ENCODE data around the gene ADAMTS1.

The ADAMTS1 gene

DNA sequence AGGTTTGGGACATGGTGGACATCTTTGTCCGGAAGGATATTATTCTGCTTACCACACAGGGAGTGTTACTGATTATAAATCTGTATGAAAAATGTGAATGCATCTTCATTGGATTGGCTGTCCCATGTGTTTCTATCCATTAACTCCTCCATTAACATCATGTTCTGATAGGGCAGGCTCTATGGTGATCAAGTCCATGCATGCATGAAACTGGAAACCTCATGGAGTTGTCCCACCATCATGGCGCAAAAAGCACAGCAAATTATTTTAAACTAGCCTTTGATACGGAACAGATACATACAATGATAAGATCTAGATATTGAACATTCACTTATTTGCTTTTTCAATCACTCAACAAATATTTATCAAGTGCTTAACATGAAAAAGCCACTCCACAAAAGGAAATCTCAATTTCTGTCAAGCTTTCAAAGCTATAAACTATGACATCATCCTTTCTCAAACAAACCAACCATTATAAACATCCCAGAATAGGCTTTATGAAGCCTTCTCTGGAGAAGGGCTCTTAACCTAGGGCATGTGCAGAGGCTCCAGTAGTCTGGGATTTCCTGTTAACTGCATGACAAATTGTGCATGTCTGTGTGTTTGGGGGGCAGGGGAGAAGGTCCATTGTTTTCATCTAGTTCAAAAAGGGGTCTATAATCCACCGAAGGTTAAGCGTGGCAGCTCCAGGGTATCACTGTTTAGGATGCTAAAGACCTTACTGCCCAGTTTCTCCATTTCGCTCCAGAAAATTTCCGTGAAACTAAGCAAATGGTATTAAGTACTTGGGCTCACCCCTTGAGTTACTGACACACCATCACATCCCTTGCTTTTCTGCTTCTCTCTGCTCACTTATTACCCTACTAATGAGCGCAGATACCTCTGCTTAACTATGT lies 46.1 kb downstream of the ADAMTS1 start:
- TF ChIP-seq, protein P1, sequence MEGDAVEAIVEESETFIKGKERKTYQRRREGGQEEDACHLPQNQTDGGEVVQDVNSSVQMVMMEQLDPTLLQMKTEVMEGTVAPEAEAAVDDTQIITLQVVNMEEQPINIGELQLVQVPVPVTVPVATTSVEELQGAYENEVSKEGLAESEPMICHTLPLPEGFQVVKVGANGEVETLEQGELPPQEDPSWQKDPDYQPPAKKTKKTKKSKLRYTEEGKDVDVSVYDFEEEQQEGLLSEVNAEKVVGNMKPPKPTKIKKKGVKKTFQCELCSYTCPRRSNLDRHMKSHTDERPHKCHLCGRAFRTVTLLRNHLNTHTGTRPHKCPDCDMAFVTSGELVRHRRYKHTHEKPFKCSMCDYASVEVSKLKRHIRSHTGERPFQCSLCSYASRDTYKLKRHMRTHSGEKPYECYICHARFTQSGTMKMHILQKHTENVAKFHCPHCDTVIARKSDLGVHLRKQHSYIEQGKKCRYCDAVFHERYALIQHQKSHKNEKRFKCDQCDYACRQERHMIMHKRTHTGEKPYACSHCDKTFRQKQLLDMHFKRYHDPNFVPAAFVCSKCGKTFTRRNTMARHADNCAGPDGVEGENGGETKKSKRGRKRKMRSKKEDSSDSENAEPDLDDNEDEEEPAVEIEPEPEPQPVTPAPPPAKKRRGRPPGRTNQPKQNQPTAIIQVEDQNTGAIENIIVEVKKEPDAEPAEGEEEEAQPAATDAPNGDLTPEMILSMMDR (IDR thresholded peaks at IDR 0.05; ENCODE audit: insufficient read depth, missing control alignments): no peak
- DNase-seq (ENCODE audit: insufficient read length, low spot score) (no peak), FAIRE-seq (no peak)

DNA sequence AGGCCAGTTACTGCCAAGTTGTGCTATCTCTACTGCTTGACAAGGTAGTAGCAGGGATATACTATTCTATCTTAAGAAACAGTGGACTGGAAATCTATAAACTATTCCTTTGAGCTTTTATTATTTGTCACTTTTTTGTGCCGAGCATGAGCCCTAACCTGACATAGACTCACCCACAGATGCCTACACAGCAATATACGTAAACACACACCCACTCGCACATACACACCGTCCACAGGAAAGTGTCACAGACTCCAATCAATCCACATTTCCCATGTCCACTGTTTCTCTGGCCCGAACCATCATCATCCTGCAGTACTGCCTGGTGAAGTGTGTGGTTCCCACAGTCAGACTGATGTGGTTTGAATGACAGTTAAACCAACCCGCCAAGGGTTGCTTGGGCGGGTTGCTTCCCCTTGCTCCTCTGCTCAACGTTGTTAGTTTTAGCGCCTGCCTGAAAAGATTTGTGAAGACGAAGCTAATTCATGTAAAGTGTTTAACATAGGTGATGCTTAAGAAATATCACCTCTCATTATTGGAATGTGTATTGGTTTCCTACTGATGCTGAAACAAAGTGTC lies 47.2 kb downstream of the ADAMTS1 start:
- FAIRE-seq: no peak
- DNase-seq (ENCODE audit: insufficient read length, low spot score): no peak

DNA sequence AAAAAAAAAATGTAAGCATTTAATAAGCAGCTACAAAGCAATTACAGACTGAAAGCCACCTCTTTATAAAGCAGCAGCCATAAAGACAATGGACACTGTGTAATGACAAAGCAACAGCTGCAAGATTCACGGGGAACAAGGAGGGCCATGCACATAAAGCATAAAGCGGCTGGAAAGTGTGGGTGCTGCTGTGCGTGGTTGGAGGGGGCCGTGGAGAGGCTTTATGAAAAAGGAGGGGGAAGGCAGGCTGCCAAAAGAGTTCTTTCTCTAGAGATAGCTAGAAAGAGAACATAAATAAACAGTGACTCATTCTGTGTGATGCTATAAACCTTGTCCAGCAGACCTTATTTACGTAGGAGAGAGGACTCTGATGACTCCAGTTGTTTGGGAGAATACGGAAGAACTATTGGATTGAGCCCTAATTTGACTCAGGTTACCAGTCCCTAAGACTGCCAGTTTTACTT lies 49.3 kb downstream of the ADAMTS1 start:
- no peak for DNase-seq (ENCODE audit: insufficient read length, low spot score)
- TF ChIP-seq, protein P1 (IDR thresholded peaks at IDR 0.05; ENCODE audit: insufficient read depth, missing control alignments): no peak
- no peak for FAIRE-seq

More for the DNA sequence above, 47.2 kb downstream of the ADAMTS1 start:
- TF ChIP-seq, protein P1 (IDR thresholded peaks at IDR 0.05; ENCODE audit: insufficient read depth, missing control alignments): no peak

DNA sequence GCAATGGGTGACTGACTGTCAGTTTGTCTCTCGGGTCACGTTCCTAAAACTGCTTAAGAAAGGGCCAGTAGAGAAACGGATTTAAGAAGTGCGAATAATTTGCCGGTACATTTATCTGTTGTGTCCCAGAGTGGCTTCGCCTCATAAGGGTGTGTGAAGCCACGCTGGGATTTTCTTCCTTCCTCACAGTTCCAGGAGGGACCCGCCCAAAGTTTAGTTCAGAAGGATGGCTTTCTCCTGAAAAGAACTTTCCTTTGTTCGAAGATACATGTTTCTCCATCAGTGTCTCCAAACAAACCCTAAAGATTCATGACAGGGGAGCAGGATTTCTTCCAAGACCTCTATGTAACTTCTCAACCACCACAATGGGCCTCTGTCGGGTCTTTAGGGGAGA lies 49.8 kb downstream of the ADAMTS1 start:
- no peak for DNase-seq (ENCODE audit: insufficient read length, low spot score)
- no peak for FAIRE-seq
- TF ChIP-seq, protein P1 (IDR thresholded peaks at IDR 0.05; ENCODE audit: insufficient read depth, missing control alignments): no peak

DNA sequence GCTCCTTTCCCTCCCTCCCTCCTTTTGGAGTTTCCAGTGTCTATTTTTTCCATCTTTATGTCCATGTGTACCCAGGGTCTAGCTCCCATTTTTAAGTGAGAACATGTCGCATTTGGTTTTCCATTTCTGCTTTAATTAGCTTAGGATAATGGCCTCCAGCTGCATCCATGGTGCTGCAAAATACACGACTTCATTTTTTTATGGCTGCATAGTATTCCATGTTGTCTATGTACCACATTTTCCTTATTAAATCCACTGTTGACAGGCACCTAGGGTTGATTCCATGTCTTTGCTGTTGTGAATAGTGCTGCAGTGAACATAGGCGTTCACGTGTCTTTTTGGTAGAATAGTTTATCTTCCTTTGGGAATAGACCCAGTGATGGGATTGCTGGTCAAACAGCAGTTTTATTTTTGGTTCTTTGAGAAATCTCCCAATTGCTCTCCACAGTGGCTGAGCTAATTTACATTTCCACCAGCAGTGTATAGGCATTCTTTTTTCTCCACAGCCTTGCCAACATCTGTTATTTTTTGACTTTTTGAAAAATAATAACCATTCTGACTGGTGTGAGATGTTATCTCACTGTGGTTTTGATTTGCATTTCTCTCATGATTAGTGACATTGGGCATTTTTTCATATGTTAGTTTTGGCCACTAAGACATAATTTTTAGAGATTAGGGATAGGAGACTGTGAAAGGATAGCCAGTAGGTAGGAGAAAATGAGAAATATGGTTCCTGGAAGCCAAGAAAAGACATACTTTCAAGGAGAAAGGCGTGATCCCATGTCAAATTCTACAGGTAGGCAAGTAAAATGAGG lies 50.4 kb downstream of the ADAMTS1 start:
- FAIRE-seq (no peak), DNase-seq (ENCODE audit: insufficient read length, low spot score) (no peak)
- TF ChIP-seq, protein P1 (IDR thresholded peaks at IDR 0.05; ENCODE audit: insufficient read depth, missing control alignments): no peak

DNA sequence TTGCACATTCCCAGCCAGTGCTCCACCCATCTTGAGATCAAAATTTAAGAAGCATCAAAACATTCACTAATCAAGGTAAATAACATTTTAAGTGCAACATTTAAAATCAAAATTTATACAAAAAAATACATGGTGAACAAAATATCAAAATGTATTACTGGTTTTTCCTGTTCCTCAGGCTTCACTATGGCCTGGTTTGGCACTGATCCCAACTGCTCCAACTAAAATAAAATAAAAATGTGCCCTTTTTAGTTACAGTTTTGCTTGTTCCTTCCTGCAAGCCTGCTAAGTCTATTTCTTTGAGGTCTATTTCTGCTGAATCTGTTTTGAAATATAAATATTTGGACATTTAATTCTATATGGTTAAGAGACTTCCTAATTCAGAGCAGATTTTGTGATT lies 54.9 kb downstream of the ADAMTS1 start:
- FAIRE-seq: no peak

More for the DNA sequence above, 54.9 kb downstream of the ADAMTS1 start:
- TF ChIP-seq, protein P1 (IDR thresholded peaks at IDR 0.05; ENCODE audit: insufficient read depth, missing control alignments): no peak
- no peak for DNase-seq (ENCODE audit: insufficient read length, low spot score)

Measured in D721Med (cell line).